PC-9 (cell line): Measurements from ENCODE around the gene SMIM8.
"Not testable (repeated sequence)": the region's sequence is repeated elsewhere in the genome, so short reads cannot be mapped to it uniquely, and the experiment has no call there.

Experiments used
- EZH2 ChIP-seq: fragments of 200-600 bp; sonication (generic); IDR thresholded peaks from 2 replicates; pipeline ENCODE4 v1.8.0; 2017; ENCODE audit warnings: antibody characterized with exemption, low read depth
- TF ChIP-seq, protein P1 (sequence below): fragments of 200-600 bp; sonication (generic); conservative IDR thresholded peaks from 2 replicates; pipeline ENCODE4 v1.6.1; 2017; ENCODE audit warnings: mixed run types, antibody characterized with exemption, mild to moderate bottlenecking, moderate library complexity

DNA sequence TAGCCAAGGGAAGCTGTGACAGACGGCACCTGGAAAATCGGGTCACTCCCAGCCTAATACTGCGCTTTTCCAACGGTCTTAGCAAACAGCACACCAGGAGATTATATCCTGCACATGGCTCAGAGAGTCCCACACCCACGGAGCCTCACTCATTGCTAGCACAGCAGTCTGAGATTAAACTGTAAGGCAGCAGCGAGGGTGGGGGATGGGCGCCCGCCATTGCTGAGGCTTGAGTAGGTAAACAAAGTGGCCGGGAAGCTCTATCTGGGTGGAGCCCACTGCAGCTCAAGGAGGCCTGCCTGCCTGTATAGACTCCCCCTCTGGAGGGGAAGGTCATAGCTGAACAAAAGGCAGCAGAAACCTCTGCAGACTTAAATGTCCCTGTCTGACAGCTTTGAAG is 21.1 kb upstream of the SMIM8 start:
- TF ChIP-seq, protein P1, sequence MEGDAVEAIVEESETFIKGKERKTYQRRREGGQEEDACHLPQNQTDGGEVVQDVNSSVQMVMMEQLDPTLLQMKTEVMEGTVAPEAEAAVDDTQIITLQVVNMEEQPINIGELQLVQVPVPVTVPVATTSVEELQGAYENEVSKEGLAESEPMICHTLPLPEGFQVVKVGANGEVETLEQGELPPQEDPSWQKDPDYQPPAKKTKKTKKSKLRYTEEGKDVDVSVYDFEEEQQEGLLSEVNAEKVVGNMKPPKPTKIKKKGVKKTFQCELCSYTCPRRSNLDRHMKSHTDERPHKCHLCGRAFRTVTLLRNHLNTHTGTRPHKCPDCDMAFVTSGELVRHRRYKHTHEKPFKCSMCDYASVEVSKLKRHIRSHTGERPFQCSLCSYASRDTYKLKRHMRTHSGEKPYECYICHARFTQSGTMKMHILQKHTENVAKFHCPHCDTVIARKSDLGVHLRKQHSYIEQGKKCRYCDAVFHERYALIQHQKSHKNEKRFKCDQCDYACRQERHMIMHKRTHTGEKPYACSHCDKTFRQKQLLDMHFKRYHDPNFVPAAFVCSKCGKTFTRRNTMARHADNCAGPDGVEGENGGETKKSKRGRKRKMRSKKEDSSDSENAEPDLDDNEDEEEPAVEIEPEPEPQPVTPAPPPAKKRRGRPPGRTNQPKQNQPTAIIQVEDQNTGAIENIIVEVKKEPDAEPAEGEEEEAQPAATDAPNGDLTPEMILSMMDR, result not testable (repeated sequence)
- not testable (repeated sequence) for TF ChIP-seq EZH2
